ENCODE data around the gene MAN1A1.

MAN1A1 gene

DNA sequence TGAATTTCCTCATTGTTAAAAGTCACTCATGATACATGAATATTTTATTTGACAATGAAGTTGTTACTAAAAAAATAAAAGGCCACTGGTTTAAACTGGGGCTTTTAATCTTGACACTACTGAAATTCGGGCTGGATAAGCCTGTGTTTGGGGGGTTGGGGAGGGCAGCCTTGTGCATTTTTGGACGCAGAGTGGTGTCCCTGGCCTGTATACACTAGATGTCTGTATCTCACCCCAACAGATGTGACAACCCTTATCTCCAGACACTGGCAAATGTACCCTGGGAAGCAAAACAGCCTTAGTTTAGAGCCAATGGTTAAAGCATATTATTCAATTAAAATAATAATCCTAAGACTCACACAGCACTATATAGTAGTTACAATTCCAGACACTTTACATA is 24.8 kb downstream of the MAN1A1 start:
- DNase-seq = no peak

DNA sequence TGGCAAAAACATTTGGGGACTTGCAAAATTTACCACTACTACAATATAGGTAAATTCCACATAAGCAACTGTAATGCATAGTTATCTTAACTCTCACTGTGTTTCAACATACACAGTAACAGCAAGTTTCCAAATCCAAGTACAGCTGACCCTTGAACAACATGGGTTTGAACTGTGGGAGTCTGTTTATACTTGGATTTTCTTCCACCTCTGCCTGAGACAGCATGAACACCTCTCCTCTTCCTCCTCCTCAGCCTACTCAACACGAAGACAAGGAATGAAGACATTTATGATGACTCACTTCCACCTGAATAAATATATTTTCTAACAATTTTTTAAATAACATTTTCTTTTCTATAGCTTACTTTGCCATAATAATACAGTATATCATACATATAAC is 25.6 kb downstream of the MAN1A1 start:
- no peak for DNase-seq

DNA sequence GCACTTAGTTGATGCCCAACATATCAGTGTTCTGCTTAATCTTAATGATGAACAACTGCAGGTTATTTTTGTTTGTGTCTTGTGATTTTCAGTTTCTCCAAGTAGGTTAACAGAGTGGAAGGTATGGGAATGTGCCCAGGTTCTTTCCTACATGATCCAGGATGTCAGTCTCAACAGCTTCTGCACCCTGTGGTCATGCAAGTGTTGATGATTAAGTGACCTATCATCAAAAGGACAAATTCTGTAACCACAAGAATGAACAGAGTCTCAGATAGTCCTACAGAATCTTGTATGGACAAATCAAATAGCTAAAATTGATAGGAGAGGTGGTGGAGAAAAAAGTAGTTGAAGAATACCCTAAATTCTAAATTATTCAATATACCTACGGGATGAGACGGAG is 26.1 kb downstream of the MAN1A1 start:
- DNase-seq = no peak

GRCh38 chr6:119322715-119323350 is 26.7 kb downstream of the MAN1A1 start:
- DNase-seq = peak; percentile 5

GRCh38 chr6:119322034-119322433 is 27.5 kb downstream of the MAN1A1 start:
- no peak for DNase-seq

GRCh38 chr6:119319694-119320093 is 29.9 kb downstream of the MAN1A1 start:
- no peak for DNase-seq

GRCh38 chr6:119318730-119319129 is 30.8 kb downstream of the MAN1A1 start:
- DNase-seq = no peak

- DNase-seq = no peak
Measured at GRCh38 chr6:119318176-119318575, 31.4 kb downstream of the MAN1A1 start.

- no peak for DNase-seq
Measured at GRCh38 chr6:119317007-119317406, 32.6 kb downstream of the MAN1A1 start.

- no peak for DNase-seq
Measured at GRCh38 chr6:119314885-119315272, 34.7 kb downstream of the MAN1A1 start.

DNA sequence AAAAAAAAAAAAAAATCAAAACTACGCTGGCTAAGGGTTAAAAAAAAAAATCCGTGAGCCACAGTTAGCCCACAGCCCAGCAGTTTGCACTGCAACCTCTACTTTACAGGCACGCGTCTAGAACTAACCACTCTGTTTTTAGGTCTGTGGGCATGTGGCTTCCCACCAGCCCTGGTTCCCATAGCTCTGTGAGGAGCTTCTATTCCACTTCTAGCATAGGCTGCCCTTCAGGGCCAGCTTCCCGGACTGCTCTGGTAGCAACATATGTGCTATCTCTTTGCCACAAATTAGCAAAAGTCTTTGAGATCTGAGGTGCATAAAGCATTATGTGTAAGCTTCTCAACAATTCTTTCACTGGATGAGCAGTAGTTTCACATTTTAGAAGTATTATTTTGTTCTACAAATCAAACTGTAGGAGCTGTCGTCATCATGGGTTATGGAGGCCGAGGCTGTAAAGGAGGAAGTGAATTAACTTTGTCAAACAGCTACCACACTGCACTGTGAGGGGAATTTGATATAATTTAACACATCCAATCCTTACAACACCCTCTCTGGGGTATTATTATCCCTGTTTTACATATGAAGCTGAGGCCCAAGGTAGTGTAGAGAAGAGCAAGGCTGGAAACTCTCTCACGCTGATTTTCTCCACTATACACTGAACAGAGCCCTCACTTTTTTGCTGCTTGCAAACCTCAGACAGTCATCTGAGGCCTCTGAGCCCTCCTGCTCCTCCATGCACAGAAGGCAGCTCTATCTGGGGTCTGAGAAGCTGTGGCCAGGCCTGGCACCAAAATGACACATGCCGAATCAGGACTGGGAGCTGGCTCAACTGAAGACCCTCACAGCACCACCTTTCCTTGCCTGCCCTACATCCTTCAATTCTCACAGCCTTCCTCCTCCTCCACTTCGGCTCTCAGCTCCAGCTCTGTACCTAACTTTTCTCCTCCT is 35.4 kb downstream of the MAN1A1 start:
- DNase-seq = peak; percentile 21

DNA sequence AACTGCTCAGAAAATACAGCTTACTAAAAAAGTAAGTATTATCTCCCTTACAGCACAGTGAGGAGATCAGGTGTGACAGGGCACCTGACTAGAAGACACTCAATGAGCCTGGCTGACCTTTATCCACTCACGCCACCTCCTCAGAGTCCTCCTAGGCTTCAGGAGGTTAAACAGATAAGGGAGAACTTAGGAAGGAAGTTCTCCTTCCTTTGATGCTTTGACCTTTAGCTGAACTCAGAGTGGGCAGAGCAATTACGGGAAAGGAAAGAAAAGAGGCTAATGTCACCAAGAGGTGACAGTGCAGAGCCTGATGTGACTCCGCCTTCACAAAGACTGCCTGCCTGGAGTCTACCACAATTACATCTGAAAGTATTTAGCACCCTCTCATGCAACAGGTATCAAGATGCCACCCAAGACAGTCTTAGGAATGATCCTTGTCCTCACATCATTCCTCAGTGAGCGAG is 36.7 kb downstream of the MAN1A1 start:
- no peak for DNase-seq

DNA sequence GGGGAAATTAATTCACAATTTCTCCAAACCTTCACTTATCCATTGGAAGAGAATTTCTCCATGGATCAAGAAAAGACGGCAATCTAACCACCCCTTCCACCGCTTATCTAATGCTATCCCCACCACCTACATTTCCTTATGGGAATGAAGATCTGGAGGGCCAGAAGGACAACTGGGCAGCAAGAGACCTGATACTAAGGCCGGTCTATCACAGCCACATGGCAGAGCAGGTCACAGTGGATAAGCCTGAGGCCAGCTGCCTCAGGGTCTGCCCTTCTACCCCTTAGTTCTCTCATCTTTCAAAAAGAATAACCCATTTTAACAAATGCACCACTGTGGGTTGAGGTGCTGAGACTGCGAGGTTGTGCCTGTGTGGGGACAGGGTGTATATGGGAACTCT is 37.1 kb downstream of the MAN1A1 start:
- no peak for DNase-seq

DNA sequence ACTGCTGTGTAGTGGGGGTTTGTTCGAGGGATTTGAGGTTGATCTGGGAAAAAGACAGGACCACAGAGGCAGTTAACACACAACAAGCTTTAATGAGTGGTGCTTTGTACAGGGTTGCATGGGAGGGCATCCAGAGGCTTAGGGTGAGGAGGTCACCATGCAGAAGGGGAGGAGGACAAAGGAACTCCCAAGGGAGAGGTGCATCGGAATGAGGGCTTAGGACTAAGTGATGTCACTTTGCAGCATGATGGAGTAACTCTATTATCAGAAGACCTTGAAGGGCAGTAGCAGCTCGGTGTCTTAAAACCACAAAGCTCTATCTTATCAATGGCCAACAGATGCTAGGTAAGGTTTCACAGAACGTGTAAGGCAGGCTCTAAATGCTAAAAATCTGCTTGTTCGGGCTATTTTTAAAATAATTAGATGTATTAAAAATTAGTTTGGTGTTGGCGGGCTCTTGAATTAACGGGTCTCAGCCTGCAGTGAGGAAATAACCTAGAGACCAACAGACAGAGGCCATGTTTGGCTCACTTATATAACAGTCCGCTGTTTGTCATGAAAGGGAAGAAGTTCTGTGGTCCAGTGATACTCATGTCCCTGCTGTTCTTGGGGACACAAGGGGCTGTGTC is 37.9 kb downstream of the MAN1A1 start:
- DNase-seq = no peak

DNA sequence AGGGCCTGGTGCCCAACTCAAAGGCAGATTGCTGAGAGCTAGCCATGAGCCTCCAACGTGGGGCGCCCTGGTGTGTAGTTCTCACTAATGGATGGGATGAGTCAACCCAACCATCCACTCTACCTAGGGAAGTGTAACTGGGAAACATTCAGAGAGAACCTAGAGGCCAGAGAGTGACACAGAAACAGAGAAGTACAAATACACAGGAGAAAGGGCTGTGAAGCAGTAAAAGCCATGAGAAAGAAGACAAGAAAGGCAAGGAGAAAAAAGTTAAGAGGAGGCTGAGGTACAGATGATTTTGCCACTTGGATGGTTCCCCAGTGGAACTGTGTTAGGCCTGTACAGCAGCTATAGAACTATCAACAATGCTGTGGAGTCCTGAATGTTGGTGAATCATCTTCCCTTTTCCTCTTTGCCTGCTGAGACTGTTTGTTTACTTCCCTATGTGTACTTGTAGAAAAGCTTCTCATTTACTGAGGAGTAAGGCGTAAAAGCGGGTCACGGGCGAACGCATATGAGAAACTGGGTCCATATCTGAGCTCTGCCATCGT is 39.0 kb downstream of the MAN1A1 start:
- DNase-seq = no peak

GRCh38 chr6:119308991-119309657 is 40.4 kb downstream of the MAN1A1 start:
- no peak for DNase-seq

DNA sequence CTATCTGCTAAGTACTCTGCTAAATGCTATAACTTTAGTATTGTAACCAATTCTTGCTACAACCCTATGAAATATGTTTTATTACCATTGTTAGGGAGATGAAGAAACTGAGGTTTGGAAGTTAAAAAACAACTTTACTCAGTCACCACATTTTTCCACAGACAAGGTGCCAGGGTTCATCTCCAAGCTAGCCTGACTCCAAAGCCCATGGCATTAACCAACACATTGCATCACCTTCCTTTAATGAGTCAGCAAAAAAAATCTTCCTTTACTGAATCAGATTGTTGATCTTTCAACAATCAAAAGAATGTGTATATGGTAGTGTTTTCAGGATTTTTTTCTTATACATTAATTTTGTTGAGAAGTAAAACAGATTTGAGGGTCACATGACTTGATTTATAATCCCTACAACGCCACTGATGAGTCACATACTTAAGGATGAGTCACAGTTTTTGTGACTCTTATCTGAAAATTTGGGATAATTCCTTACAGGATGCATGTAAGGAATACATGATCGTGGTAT is 41.5 kb downstream of the MAN1A1 start:
- no peak for DNase-seq

DNA sequence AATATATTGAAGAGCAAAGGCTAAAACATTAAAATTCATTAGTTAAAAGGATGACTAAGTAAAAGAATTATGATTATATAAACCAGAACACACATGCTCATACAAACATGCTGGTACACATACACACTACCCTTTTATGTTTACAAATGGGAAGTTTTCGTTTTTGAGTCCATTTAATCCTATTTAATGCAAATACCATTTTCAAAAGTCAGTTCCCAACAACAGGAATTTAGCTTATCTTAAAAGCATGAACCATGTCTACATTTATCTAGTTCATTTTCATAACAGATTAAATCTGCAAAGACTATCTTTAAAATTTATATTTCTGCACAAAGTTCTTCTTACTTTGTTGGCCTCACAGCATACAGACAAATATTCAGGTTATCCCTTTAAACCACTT is 42.5 kb downstream of the MAN1A1 start:
- DNase-seq = no peak

DNA sequence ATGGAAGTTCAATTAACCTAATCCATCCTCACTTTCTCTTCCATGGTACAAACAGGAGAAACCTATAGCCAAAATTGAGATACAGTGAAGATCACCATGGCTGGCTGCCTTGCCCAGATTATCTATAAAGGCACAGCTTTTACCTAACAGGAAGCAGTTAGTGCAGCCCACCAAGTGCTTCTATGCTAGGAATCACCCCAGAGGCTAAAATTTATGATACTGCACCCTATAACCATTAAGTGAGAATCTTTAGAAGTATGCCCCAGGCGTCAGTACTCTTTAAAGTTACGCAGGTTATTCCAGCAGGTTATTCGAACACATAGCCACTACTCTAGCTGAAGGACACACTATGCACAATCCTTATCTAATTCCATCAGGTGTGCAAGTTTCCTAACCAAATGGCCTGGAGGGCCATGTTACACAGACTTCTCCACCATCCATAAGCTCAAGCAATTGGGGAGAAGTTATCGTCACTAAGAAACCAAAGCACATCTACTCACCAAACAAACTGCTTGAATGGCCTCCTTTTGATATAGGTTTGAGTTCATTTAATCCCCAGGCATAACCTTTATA is 43.1 kb downstream of the MAN1A1 start:
- DNase-seq = no peak

DNA sequence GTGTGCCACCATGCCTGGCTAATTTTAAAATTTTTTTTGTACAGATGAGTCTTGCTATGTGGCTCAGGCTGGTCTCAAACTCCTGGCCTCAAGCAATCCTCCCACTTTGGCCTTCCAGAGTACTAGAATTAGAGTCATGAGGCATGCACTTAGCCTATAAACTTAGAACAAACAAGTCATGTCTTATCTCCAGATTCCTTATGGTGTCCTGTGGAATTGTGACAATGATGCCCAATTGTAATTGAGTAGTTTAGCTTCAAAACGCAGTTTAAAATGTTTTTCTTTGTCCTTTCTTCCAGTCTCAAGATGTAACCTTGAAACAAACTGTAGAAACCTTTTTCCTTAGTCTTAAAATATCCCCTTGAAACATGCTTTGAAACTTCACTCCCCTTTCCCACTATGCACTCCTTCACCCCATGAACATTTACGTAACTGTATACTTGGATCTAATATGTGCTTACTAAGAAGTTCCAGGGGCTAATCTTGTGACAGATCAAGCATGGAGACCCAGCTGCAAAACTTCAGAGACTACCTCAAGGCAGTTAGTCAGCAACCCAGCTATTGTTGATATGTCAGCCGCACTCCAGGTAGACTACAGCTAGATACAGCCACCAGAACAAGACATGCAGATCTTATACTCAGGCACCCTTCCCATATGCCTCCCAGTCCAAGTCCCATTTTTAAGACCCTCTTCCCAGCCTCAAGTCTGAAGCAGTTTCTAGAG is 46.2 kb downstream of the MAN1A1 start:
- no peak for DNase-seq

DNA sequence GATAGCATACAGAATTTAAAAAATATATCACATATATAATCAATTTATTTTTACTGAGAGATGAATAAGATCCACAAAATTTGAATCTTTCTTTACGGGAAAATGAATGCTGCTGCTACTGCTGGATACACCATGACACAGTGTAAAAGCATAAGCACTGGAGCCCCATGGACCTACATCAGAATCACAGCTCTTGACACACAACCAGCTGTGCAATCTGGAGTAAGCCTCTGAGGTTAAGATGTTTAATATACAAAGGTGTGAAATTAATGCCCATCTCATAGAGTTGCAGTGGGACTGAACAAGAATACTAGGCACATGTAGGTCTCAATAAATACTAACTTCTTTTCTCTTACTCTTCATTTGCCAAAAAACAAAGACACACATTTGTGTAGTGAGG is 48.1 kb downstream of the MAN1A1 start:
- no peak for DNase-seq

GRCh38 chr6:119299694-119300093 is 49.9 kb downstream of the MAN1A1 start:
- DNase-seq = no peak

Measured in T-helper 9 cell (primary cell).